K562 (cell line): ENCODE data around the gene IQGAP3. TPM values are rescaled to one million over a fixed set of nuclear protein-coding genes. Genes with fewer than 3 reads are reported as not detected.

Experiments used
- GTF2F1 ChIP-seq: IDR thresholded peaks from 2 replicates; pipeline ENCODE4 v1.6.1; 2011; ENCODE audit warnings: low read depth, low read length, improper control_type of control experiment
- HDAC2 ChIP-seq: fragments of 450-650 bp; IDR thresholded peaks from 2 replicates; pipeline ENCODE4 v1.6.1; 2016; ENCODE audit warnings: mild to moderate bottlenecking
- MIER1 ChIP-seq: fragments of 450-650 bp; IDR thresholded peaks from 2 replicates; pipeline ENCODE4 v1.6.1; 2016; ENCODE audit warnings: antibody characterized with exemption, mild to moderate bottlenecking, low read depth
- MTA1 ChIP-seq: fragments of 450-650 bp; IDR thresholded peaks from 2 replicates; pipeline ENCODE4 v1.6.1; 2017; ENCODE audit warnings: borderline replicate concordance
- SP1 ChIP-seq: sonication (generic); formaldehyde crosslinking; IDR thresholded peaks from 2 replicates; pipeline ENCODE4 v1.8.1; 2022; ENCODE audit warnings: mild to moderate bottlenecking, missing genetic modification reagents
- SPI1 ChIP-seq: IDR thresholded peaks from 2 replicates; pipeline ENCODE4 v1.6.1; 2011; ENCODE audit warnings: low read depth, low read length, control low read depth, borderline replicate concordance
- STAT5A ChIP-seq: IDR thresholded peaks from 2 replicates; pipeline ENCODE4 v1.6.1; 2012; ENCODE audit warnings: low read length, inconsistent platforms, borderline replicate concordance
- TAL1 ChIP-seq: fragments of 450-650 bp; IDR thresholded peaks from 2 replicates; pipeline ENCODE4 v1.6.1; 2016; ENCODE audit warnings: mild to moderate bottlenecking
- TOE1 ChIP-seq, 2 experiments: fragments of 450-650 bp in 1 of 2; sonication (generic) in 1 of 2; formaldehyde crosslinking in 1 of 2; IDR thresholded peaks; 2 replicates each; pipeline versions ENCODE4 v1.7.1 to v1.8.0; 2016 to 2022; ENCODE audit warnings: borderline replicate concordance in 2 of 2, mild to moderate bottlenecking in 2 of 2, antibody characterized with exemption in 1 of 2, inconsistent platforms in 1 of 2, low read depth in 1 of 2, missing genetic modification reagents in 1 of 2, moderate library complexity in 1 of 2
- ZNF146 ChIP-seq: IDR thresholded peaks from one replicate; pipeline ENCODE4 v1.6.1; 2018; ENCODE audit warnings: missing compliant biosample characterization; ENCODE audit not compliant: unreplicated experiment
- ZNF311 ChIP-seq: fragments of 250-450 bp; sonication (Bioruptor Pico); IDR thresholded peaks from 2 replicates; pipeline ENCODE4 v1.4.0; 2020; ENCODE audit warnings: mild to moderate bottlenecking, moderate library complexity
- ZSCAN32 ChIP-seq: fragments of 450-650 bp; formaldehyde crosslinking; IDR thresholded peaks from 2 replicates; pipeline ENCODE4 v1.4.0; 2020; ENCODE audit warnings: mild to moderate bottlenecking, moderate library complexity
- polyA plus RNA-seq, 8 experiments: library from polyadenylated mRNA; depleted of rRNA in 4 of 8; stranded (reverse) in 5 of 8; unstranded in 3 of 8; fragments of >200 nt; fragmentation: Nextera tagmentation in 2 of 8; fragmentation: Illumina TruSeq in 1 of 8; extraction: Ambion mirVana in 2 of 8; extraction: Trizol in 1 of 8; gene quantifications; 2 replicates each; pipeline versions ENCODE4 v1.2.1 to v1.2.3, GENCODE V29; 2011 to 2014; ENCODE audit warnings: inconsistent platforms in 1 of 8, missing spikeins in 1 of 8
- total RNA-seq, 7 experiments: library from RNA; depleted of rRNA in 6 of 7; stranded (reverse); fragments of >200 nt in 6 of 7; fragmentation: Illumina TruSeq in 2 of 7; extraction: Trizol in 2 of 7; gene quantifications; 2 replicates each; pipeline versions ENCODE4 v1.2.1 to v1.2.3, GENCODE V29; 2011 to 2021; ENCODE audit warnings: low replicate concordance in 1 of 7
- TF ChIP-seq, protein P1 (sequence below), 3 experiments: fragments of 200-800 bp in 1 of 3; sonication (Bioruptor generic) in 1 of 3; sonication (generic) in 1 of 3; formaldehyde crosslinking in 1 of 3; IDR thresholded peaks; 2 replicates each; pipeline versions ENCODE4 v1.6.1 to v1.8.0; 2016 to 2022; ENCODE audit warnings: mild to moderate bottlenecking in 2 of 3, missing compliant biosample characterization in 2 of 3, missing genetic modification characterization in 2 of 3, missing genetic modification reagents in 1 of 3
- TF ChIP-seq, protein P2 (sequence below): fragments of 450-650 bp; formaldehyde crosslinking; IDR thresholded peaks from 2 replicates; pipeline ENCODE4 v1.4.0; 2020; ENCODE audit warnings: mild to moderate bottlenecking, moderate library complexity
- TF ChIP-seq, protein P3 (sequence below): fragments of 250-450 bp; sonication (Bioruptor Pico); IDR thresholded peaks from 2 replicates; pipeline ENCODE4 v1.8.0; 2022; ENCODE audit warnings: inconsistent platforms, mild to moderate bottlenecking, moderate library complexity, borderline replicate concordance
- TF ChIP-seq, protein P4 (sequence below): IDR thresholded peaks from 2 replicates; pipeline ENCODE4 v1.6.1; 2012; ENCODE audit warnings: low read depth, low read length, improper control_type of control experiment, borderline replicate concordance

Gene IQGAP3
- total and polyA plus RNA-seq, 9 of the 15 experiments (the other 6 are each of a cell fraction or from before 2014, with no cell fraction given) = 1.4 to 16.6 (median 11.9) TPM

DNA sequence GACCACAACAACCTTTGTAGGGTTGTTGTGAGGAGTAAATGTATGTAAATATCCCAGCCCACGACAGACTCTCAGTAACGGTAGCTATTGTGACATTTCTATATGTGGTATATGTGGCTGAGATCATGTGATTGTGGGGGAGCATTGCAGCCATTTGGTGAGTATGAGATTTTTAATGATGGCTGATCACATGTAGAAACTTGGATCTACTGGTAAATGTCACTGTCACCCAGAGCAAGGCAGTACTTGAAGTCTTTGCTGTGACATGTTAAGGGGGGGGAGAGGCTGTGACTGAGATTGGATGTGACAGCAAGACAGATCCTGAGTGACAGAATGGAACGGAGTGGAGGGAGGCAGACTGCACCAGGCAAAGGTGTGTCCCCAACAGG is 47.9 kb downstream of the IQGAP3 start (continued):
- TF ChIP-seq, protein P1, sequence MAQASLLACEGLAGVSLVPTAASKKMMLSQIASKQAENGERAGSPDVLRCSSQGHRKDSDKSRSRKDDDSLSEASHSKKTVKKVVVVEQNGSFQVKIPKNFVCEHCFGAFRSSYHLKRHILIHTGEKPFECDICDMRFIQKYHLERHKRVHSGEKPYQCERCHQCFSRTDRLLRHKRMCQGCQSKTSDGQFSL (CRISPR knock-in tag; IDR thresholded peaks at IDR 0.05) = peak; percentile 92
- TF ChIP-seq, protein P1 (tag; IDR thresholded peaks at IDR 0.05) = peak in 1 of 2 experiments; percentile 61; a peak in 2 of 4 replicates
- TF ChIP-seq HDAC2 = 0 out of 2 replicates have a peak, but pooled peaks have one; percentile 5
- TF ChIP-seq, protein P2, sequence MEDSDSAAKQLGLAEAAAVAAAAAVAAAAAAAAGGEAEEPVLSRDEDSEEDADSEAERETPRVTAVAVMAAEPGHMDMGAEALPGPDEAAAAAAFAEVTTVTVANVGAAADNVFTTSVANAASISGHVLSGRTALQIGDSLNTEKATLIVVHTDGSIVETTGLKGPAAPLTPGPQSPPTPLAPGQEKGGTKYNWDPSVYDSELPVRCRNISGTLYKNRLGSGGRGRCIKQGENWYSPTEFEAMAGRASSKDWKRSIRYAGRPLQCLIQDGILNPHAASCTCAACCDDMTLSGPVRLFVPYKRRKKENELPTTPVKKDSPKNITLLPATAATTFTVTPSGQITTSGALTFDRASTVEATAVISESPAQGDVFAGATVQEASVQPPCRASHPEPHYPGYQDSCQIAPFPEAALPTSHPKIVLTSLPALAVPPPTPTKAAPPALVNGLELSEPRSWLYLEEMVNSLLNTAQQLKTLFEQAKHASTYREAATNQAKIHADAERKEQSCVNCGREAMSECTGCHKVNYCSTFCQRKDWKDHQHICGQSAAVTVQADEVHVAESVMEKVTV (CRISPR knock-in tag) = no peak
- TF ChIP-seq GTF2F1 = no peak
- TF ChIP-seq TAL1 = no peak
- TF ChIP-seq SPI1 = no peak
- no peak for TF ChIP-seq ZNF146 (CRISPR knock-in tag)
- no peak for TF ChIP-seq STAT5A
- TF ChIP-seq SP1 (CRISPR knock-in tag) = no peak
- peak; percentile 70; the same call in 1 of the 2 replicates for TF ChIP-seq TOE1 (IDR thresholded peaks at IDR 0.05; ENCODE audit: borderline replicate concordance)
- TF ChIP-seq TOE1 (CRISPR knock-in tag; IDR thresholded peaks at IDR 0.05; ENCODE audit: borderline replicate concordance, low read depth) = no peak
- no peak for TF ChIP-seq ZSCAN32
- no peak for TF ChIP-seq MTA1
- TF ChIP-seq MIER1 = no peak
- TF ChIP-seq, protein P3, sequence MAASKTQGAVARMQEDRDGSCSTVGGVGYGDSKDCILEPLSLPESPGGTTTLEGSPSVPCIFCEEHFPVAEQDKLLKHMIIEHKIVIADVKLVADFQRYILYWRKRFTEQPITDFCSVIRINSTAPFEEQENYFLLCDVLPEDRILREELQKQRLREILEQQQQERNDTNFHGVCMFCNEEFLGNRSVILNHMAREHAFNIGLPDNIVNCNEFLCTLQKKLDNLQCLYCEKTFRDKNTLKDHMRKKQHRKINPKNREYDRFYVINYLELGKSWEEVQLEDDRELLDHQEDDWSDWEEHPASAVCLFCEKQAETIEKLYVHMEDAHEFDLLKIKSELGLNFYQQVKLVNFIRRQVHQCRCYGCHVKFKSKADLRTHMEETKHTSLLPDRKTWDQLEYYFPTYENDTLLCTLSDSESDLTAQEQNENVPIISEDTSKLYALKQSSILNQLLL (CRISPR knock-in tag) = no peak
- TF ChIP-seq, protein P4, sequence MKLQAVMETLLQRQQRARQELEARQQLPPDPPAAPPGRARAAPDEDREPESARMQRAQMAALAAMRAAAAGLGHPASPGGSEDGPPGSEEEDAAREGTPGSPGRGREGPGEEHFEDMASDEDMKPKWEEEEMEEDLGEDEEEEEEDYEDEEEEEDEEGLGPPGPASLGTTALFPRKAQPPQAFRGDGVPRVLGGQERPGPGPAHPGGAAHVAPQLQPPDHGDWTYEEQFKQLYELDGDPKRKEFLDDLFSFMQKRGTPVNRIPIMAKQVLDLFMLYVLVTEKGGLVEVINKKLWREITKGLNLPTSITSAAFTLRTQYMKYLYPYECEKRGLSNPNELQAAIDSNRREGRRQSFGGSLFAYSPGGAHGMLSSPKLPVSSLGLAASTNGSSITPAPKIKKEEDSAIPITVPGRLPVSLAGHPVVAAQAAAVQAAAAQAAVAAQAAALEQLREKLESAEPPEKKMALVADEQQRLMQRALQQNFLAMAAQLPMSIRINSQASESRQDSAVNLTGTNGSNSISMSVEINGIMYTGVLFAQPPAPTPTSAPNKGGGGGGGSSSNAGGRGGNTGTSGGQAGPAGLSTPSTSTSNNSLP = no peak
- no peak for TF ChIP-seq ZNF311 (CRISPR knock-in tag)
